Hepatocyte (in vitro differentiated cells): ENCODE results near the gene ADGRB2. TPM values are rescaled to one million over a fixed set of nuclear protein-coding genes. Genes with fewer than 3 reads are reported as not detected.

Experiments used
- DNase-seq: peaks from one replicate; pipeline ENCODE4 v3.0.0-alpha.2; 2016; ENCODE audit warnings: low spot score
- H2AFZ ChIP-seq: fragments of 200-600 bp; sonication (generic); 2 replicates; pipeline ENCODE4 v1.6.0; 2016; ENCODE audit warnings: antibody characterized with exemption, mild to moderate bottlenecking
- H3K27ac ChIP-seq: fragments of 200-600 bp; sonication (generic); 2 replicates; pipeline ENCODE4 v1.5.1; 2016; ENCODE audit warnings: mild to moderate bottlenecking
- H3K27me3 ChIP-seq: fragments of 200-600 bp; sonication (generic); 2 replicates; pipeline ENCODE4 v1.6.1; 2016
- H3K36me3 ChIP-seq: fragments of 200-600 bp; sonication (generic); replicated peaks from 2 replicates; pipeline ENCODE4 v1.5.1; 2016; ENCODE audit warnings: low read depth; ENCODE audit not compliant: insufficient read depth
- H3K4me1 ChIP-seq: fragments of 200-600 bp; sonication (generic); 2 replicates; pipeline ENCODE4 v1.5.1; 2016; ENCODE audit warnings: mild to moderate bottlenecking, moderate library complexity; ENCODE audit not compliant: insufficient read depth
- H3K4me2 ChIP-seq: fragments of 200-600 bp; sonication (generic); 2 replicates; pipeline ENCODE4 v1.6.0; 2016
- H3K4me3 ChIP-seq: fragments of 200-600 bp; sonication (generic); 2 replicates; pipeline ENCODE4 v1.5.1; 2016; ENCODE audit warnings: mild to moderate bottlenecking
- H3K79me2 ChIP-seq: fragments of 200-600 bp; sonication (generic); 2 replicates; pipeline ENCODE4 v1.6.0; 2017; ENCODE audit warnings: mild to moderate bottlenecking
- H3K9me2 ChIP-seq: fragments of 200-600 bp; sonication (generic); replicated peaks from 2 replicates; pipeline ENCODE4 v1.6.0; 2017; ENCODE audit warnings: mild to moderate bottlenecking; ENCODE audit not compliant: insufficient read depth
- H3K9me3 ChIP-seq: fragments of 200-600 bp; sonication (generic); 2 replicates; pipeline ENCODE4 v1.5.1; 2016; ENCODE audit warnings: low read depth, mild to moderate bottlenecking
- H4K20me1 ChIP-seq: fragments of 200-600 bp; sonication (generic); 2 replicates; pipeline ENCODE4 v1.6.0; 2016; ENCODE audit warnings: mild to moderate bottlenecking; ENCODE audit not compliant: insufficient read depth, poor library complexity, severe bottlenecking
- CTCF ChIP-seq: fragments of 200-600 bp; sonication (generic); IDR thresholded peaks from 2 replicates; pipeline ENCODE4 v1.5.1; 2016; ENCODE audit warnings: antibody characterized with exemption, mild to moderate bottlenecking; ENCODE audit not compliant: poor library complexity
- EZH2 ChIP-seq: fragments of 200-600 bp; sonication (generic); IDR thresholded peaks from 2 replicates; pipeline ENCODE4 v1.6.1; 2016; ENCODE audit warnings: antibody characterized with exemption, mild to moderate bottlenecking, borderline replicate concordance
- EZH2phosphoT487 ChIP-seq: fragments of 200-600 bp; sonication (generic); IDR thresholded peaks from one replicate; pipeline ENCODE4 v1.6.1; 2018; ENCODE audit warnings: antibody characterized with exemption, mild to moderate bottlenecking, low read depth, moderate library complexity; ENCODE audit not compliant: unreplicated experiment, severe bottlenecking
- WGBS: methylation state at CpG from one replicate; pipeline ENCODE4 v1.1.6; 2016; ENCODE audit warnings: low lambda C conversion rate; ENCODE audit errors: missing lambda C conversion rate; 5-methylcytosine and 5-hydroxymethylcytosine counted together
- polyA plus RNA-seq: library from polyadenylated mRNA; unstranded; fragments of >200 nt; fragmentation: Nextera tagmentation; extraction: Ambion mirVana; gene quantifications from 2 replicates; pipeline ENCODE4 v1.2.1, GENCODE V29; 2016
- total RNA-seq: library from RNA; depleted of rRNA; stranded (reverse); fragments of >200 nt; gene quantifications from 2 replicates; pipeline ENCODE4 v1.2.3, GENCODE V29; 2014

ADGRB2 gene
- total and polyA plus RNA-seq, 2 experiments from 2014 or later: 7.7 to 10.5 TPM

GRCh38 chr1:31726715-31727114, 37.4 kb downstream of the ADGRB2 start:
- Histone ChIP-seq H3K4me2 (no peak overlapping the region), H3K9me3 (no peaks in the 10 kb centered on the region), H3K4me3 (no peak overlapping the region), H3K79me2 (no peaks in the 10 kb centered on the region), H3K27me3 (no peaks in the 10 kb centered on the region), H3K27ac (no peak overlapping the region), H3K4me1 (no peaks in the 10 kb centered on the region), H3K9me2 (no peaks in the 10 kb centered on the region), H4K20me1 (no peaks in the 10 kb centered on the region), H3K36me3 (no peaks in the 10 kb centered on the region), H2AFZ (no peak overlapping the region)
- DNase-seq: no peak
- TF ChIP-seq CTCF (no peak), EZH2 (no peak), EZH2phosphoT487 (no peak)
- WGBS: 79% methylated on average over 4 of the region's 4 CpGs

- Histone ChIP-seq H3K9me3 (no peaks in the 10 kb centered on the region), H3K4me2 (no peak overlapping the region), H3K27ac (no peak overlapping the region), H3K27me3 (no peaks in the 10 kb centered on the region), H2AFZ (no peak overlapping the region), H3K79me2 (no peaks in the 10 kb centered on the region), H3K36me3 (no peaks in the 10 kb centered on the region), H3K4me3 (no peak overlapping the region), H3K9me2 (no peaks in the 10 kb centered on the region), H3K4me1 (no peaks in the 10 kb centered on the region), H4K20me1 (no peaks in the 10 kb centered on the region)
- TF ChIP-seq EZH2 (no peak), CTCF (no peak), EZH2phosphoT487 (no peak)
- no peak for DNase-seq
- 90% methylated on average over 12 of the region's 12 CpGs for WGBS
Observed at GRCh38 chr1:31725777-31726535, 38.2 kb downstream of the ADGRB2 start.

GRCh38 chr1:31725134-31725533, 39.0 kb downstream of the ADGRB2 start:
- H3K27ac ChIP-seq: no peak overlapping the region
- no peaks in the 10 kb centered on the region for H3K4me1 ChIP-seq
- H4K20me1 ChIP-seq: no peaks in the 10 kb centered on the region
- WGBS: 89% methylated on average over 10 of the region's 10 CpGs
- no peaks in the 10 kb centered on the region for H3K9me2 ChIP-seq
- TF ChIP-seq CTCF (no peak), EZH2phosphoT487 (no peak), EZH2 (no peak)
- H3K4me3 ChIP-seq: no peak overlapping the region
- no peak overlapping the region for H3K4me2 ChIP-seq
- no peaks in the 10 kb centered on the region for H3K79me2 ChIP-seq
- no peaks in the 10 kb centered on the region for H3K36me3 ChIP-seq
- no peak overlapping the region for H2AFZ ChIP-seq
- H3K9me3 ChIP-seq: no peaks in the 10 kb centered on the region
- H3K27me3 ChIP-seq: no peaks in the 10 kb centered on the region
- DNase-seq: no peak
